ENCODE measurements around the gene ST3GAL6. TPM values are rescaled to one million over a fixed set of nuclear protein-coding genes. Genes with fewer than 3 reads are reported as not detected.

The ST3GAL6 gene
- total and polyA plus RNA-seq, 2 of the 13 experiments (the other 11 are each of a cell fraction or from before 2014, with no cell fraction given): 17.5 to 23.2 TPM

- TF ChIP-seq UBTF (CRISPR knock-in tag; IDR thresholded peaks at IDR 0.05): peak; percentile 98
- TF ChIP-seq MEF2D (CRISPR knock-in tag; IDR thresholded peaks at IDR 0.05): no peak; the same call in 1 of the 2 replicates
- no peak for TF ChIP-seq NRL (CRISPR knock-in tag; IDR thresholded peaks at IDR 0.05; ENCODE audit: borderline replicate concordance)
- no peak for TF ChIP-seq GPBP1L1 (CRISPR knock-in tag; IDR thresholded peaks at IDR 0.05)
- TF ChIP-seq FOXJ3 (CRISPR knock-in tag; IDR thresholded peaks at IDR 0.05; ENCODE audit: borderline replicate concordance): no peak; the same call in 1 of the 2 replicates
- TF ChIP-seq PCBP1 (IDR thresholded peaks at IDR 0.05; ENCODE audit: borderline replicate concordance, low read depth, low read length): no peak
- no peak for TF ChIP-seq HMG20A (CRISPR knock-in tag; IDR thresholded peaks at IDR 0.05; ENCODE audit: borderline replicate concordance)
- no peak for TF ChIP-seq SMAD1 (CRISPR knock-in tag; IDR thresholded peaks at IDR 0.05; ENCODE audit: borderline replicate concordance, low read depth)
- no peak for TF ChIP-seq MBNL3 (CRISPR knock-in tag; conservative IDR thresholded peaks at IDR 0.05)
- TF ChIP-seq ZNF773 (CRISPR knock-in tag; IDR thresholded peaks at IDR 0.05; ENCODE audit: borderline replicate concordance): no peak
- TF ChIP-seq ZBTB2 (CRISPR knock-in tag; IDR thresholded peaks at IDR 0.05; ENCODE audit: low read depth): no peak
- TF ChIP-seq SYNCRIP (IDR thresholded peaks at IDR 0.05; ENCODE audit: insufficient read depth, low read depth, low read length): no peak
- TF ChIP-seq NR2F6 (IDR thresholded peaks at IDR 0.05): no peak
- no peak for TF ChIP-seq NR2F6 (CRISPR knock-in tag; IDR thresholded peaks at IDR 0.05)
- TF ChIP-seq SRF (IDR thresholded peaks at IDR 0.05; ENCODE audit: low read depth, low read length): no peak
- no peak for TF ChIP-seq PCBP2 (optimal IDR thresholded peaks at IDR 0.05; ENCODE audit: low read depth, low read length, poor library complexity, severe bottlenecking)
- no peak for TF ChIP-seq NFE2L1 (CRISPR knock-in tag; IDR thresholded peaks at IDR 0.05; ENCODE audit: borderline replicate concordance)
- TF ChIP-seq ZBTB20 (CRISPR knock-in tag; IDR thresholded peaks at IDR 0.05; ENCODE audit: borderline replicate concordance, low read depth): peak; percentile 7; the same call in 1 of the 2 replicates
- no peak for TF ChIP-seq ZNF552 (CRISPR knock-in tag; IDR thresholded peaks at IDR 0.05; ENCODE audit: borderline replicate concordance)
- no peak for TF ChIP-seq XBP1 (CRISPR knock-in tag; IDR thresholded peaks at IDR 0.05)
- TF ChIP-seq SNAPC2 (CRISPR knock-in tag; IDR thresholded peaks at IDR 0.05): no peak
- TF ChIP-seq ZNF496 (CRISPR knock-in tag; IDR thresholded peaks at IDR 0.05; ENCODE audit: insufficient replicate concordance): no peak
- TF ChIP-seq ZNF513 (CRISPR knock-in tag; conservative IDR thresholded peaks at IDR 0.05): no peak
- no peak for TF ChIP-seq ZNF468 (CRISPR knock-in tag; IDR thresholded peaks at IDR 0.05)
These were observed 30.7 kb upstream of the ST3GAL6 start (continued) for GRCh38 chr3:98732286-98733052.
